ENCODE results near the gene SERPINB1.
A peak's percentile ranks its signal among the peaks of the same experiment; 100 is the strongest.
"Not testable (repeated sequence)": the region's sequence is repeated elsewhere in the genome, so short reads cannot be mapped to it uniquely, and the experiment has no call there.

SERPINB1 gene

GRCh38 chr6:2841264-2842138 lies at the start of gene SERPINB1:
Gene SERPINB1, minus strand, starts transcription at chr6:2841863. Its CDS starts 1,277 bp downstream, at chr6:2840586.
- DNase-seq: peak; percentile 97

- DNase-seq: no peak
Observed at GRCh38 chr6:2890976-2891767, 49.5 kb upstream of the SERPINB1 start.

GRCh38 chr6:2885967-2886735 lies 44.5 kb upstream of the SERPINB1 start:
- peak; percentile 56 for DNase-seq

- DNase-seq: no peak
Observed at GRCh38 chr6:2884804-2885203, 43.1 kb upstream of the SERPINB1 start.

GRCh38 chr6:2883673-2884072 lies 42.0 kb upstream of the SERPINB1 start:
- DNase-seq: no peak

- no peak for DNase-seq
Observed at GRCh38 chr6:2881423-2881822, 39.8 kb upstream of the SERPINB1 start.

- DNase-seq: not testable (repeated sequence)
Observed at GRCh38 chr6:2880156-2880555, 38.5 kb upstream of the SERPINB1 start.

- DNase-seq: no peak
Observed at GRCh38 chr6:2877960-2878359, 36.3 kb upstream of the SERPINB1 start.

- peak; percentile 49 for DNase-seq
Observed at GRCh38 chr6:2877057-2877882, 35.6 kb upstream of the SERPINB1 start.

- peak; percentile 82 for DNase-seq
Observed at GRCh38 chr6:2876210-2877056, 34.8 kb upstream of the SERPINB1 start.

- peak; percentile 67 for DNase-seq
Observed at GRCh38 chr6:2875359-2876191, 33.9 kb upstream of the SERPINB1 start.

GRCh38 chr6:2873643-2874042 lies 32.0 kb upstream of the SERPINB1 start:
- DNase-seq: no peak

GRCh38 chr6:2872423-2873358 lies 31.0 kb upstream of the SERPINB1 start:
- DNase-seq: no peak

GRCh38 chr6:2871953-2872352 lies 30.3 kb upstream of the SERPINB1 start:
- no peak for DNase-seq

GRCh38 chr6:2871102-2871501 lies 29.4 kb upstream of the SERPINB1 start:
- no peak for DNase-seq

- no peak for DNase-seq
Observed at GRCh38 chr6:2870046-2870636, 28.5 kb upstream of the SERPINB1 start.

GRCh38 chr6:2868637-2869036 lies 27.0 kb upstream of the SERPINB1 start:
- no peak for DNase-seq

- peak; percentile 28 for DNase-seq
Observed at GRCh38 chr6:2866171-2866846, 24.6 kb upstream of the SERPINB1 start.
